Activated T-cell treated with anti-CD3 and anti-CD28 coated beads for 4 hours (primary cell): Measurements from ENCODE around the gene VSTM2B.

Source experiments
- DNase-seq: peaks from one replicate; pipeline ENCODE4 v3.0.0-alpha.2; 2020

VSTM2B gene

GRCh38 chr19:29497241-29497640, 28.6 kb upstream of the VSTM2B start:
- no peak for DNase-seq

GRCh38 chr19:29497686-29498436, 27.9 kb upstream of the VSTM2B start:
- no peak for DNase-seq

GRCh38 chr19:29499261-29499920, 26.4 kb upstream of the VSTM2B start:
- no peak for DNase-seq

GRCh38 chr19:29499921-29500590, 25.7 kb upstream of the VSTM2B start:
- DNase-seq, result no peak

GRCh38 chr19:29501816-29502580, 23.8 kb upstream of the VSTM2B start:
- DNase-seq, result no peak

- no peak for DNase-seq
Measured at GRCh38 chr19:29502581-29502850, 23.3 kb upstream of the VSTM2B start.

- DNase-seq, result no peak
Measured at GRCh38 chr19:29503140-29503758, 22.5 kb upstream of the VSTM2B start.

GRCh38 chr19:29503785-29504184, 22.0 kb upstream of the VSTM2B start:
- no peak for DNase-seq

- DNase-seq, result no peak
Measured at GRCh38 chr19:29504454-29504853, 21.3 kb upstream of the VSTM2B start.

GRCh38 chr19:29505097-29505824, 20.5 kb upstream of the VSTM2B start:
- DNase-seq, result no peak

GRCh38 chr19:29506619-29506911, 19.2 kb upstream of the VSTM2B start:
- DNase-seq, result no peak

GRCh38 chr19:29507081-29507860, 18.5 kb upstream of the VSTM2B start:
- DNase-seq, result no peak

- DNase-seq, result no peak
Measured at GRCh38 chr19:29508181-29508580, 17.6 kb upstream of the VSTM2B start.

- no peak for DNase-seq
Measured at GRCh38 chr19:29509456-29509855, 16.3 kb upstream of the VSTM2B start.

GRCh38 chr19:29510701-29511265, 15.0 kb upstream of the VSTM2B start:
- no peak for DNase-seq

GRCh38 chr19:29511768-29512167, 14.0 kb upstream of the VSTM2B start:
- no peak for DNase-seq

- DNase-seq, result no peak
Measured at GRCh38 chr19:29512748-29513147, 13.0 kb upstream of the VSTM2B start.

- DNase-seq, result no peak
Measured at GRCh38 chr19:29514525-29515232, 11.1 kb upstream of the VSTM2B start.

- no peak for DNase-seq
Measured at GRCh38 chr19:29515233-29515619, 10.6 kb upstream of the VSTM2B start.

GRCh38 chr19:29515706-29516357, 10.0 kb upstream of the VSTM2B start:
- DNase-seq, result no peak
